Keratinocyte (primary cell): ENCODE data around the gene DNAJC7. TPM values are rescaled to one million over a fixed set of nuclear protein-coding genes. Genes with fewer than 3 reads are reported as not detected.
A peak's percentile ranks its signal among the peaks of the same experiment; 100 is the strongest.
"Not testable (repeated sequence)": the region's sequence is repeated elsewhere in the genome, so short reads cannot be mapped to it uniquely, and the experiment has no call there.

ENCODE experiments used
- DNase-seq: peaks from one replicate; pipeline ENCODE4 v3.0.0-alpha.2; 2011; ENCODE audit warnings: low read depth, missing footprints, low spot score
- FAIRE-seq: peaks from 2 replicates; lab custom pipeline; 2011; peaks lifted over from hg19 to GRCh38; lab: Jason Lieb, UNC
- H2AFZ ChIP-seq: 2 replicates; pipeline ENCODE4 v1.6.0; 2012; ENCODE audit warnings: low read length, control low read depth, inconsistent platforms; ENCODE audit not compliant: control insufficient read depth
- H3K27ac ChIP-seq: 2 replicates; pipeline ENCODE4 v1.5.1; 2011; ENCODE audit warnings: low read length; ENCODE audit not compliant: control insufficient read depth, insufficient read depth
- H3K27me3 ChIP-seq: 3 replicates; pipeline ENCODE4 v1.6.0; 2011; ENCODE audit warnings: low read length; ENCODE audit not compliant: control insufficient read depth, insufficient read depth; ENCODE audit errors: extremely low read depth
- H3K36me3 ChIP-seq, 2 experiments: 2 replicates in 1 of 2; 3 replicates in 1 of 2; pipeline ENCODE4 v1.5.1; 2011; ENCODE audit warnings: low read length in 2 of 2, mild to moderate bottlenecking in 1 of 2; ENCODE audit not compliant: control insufficient read depth in 2 of 2, insufficient read depth in 2 of 2; ENCODE audit errors: extremely low read depth in 1 of 2
- H3K4me1 ChIP-seq: 3 replicates; pipeline ENCODE4 v1.5.1; 2011; ENCODE audit warnings: low read length; ENCODE audit not compliant: control insufficient read depth, insufficient read depth; ENCODE audit errors: extremely low read depth
- H3K4me2 ChIP-seq: 3 replicates; pipeline ENCODE4 v1.6.0; 2011; ENCODE audit warnings: low read depth, low read length; ENCODE audit not compliant: control insufficient read depth, insufficient read depth; ENCODE audit errors: extremely low read depth
- H3K4me3 ChIP-seq, 3 experiments: fragments of 200-600 bp in 1 of 3; sonication (generic) in 1 of 3; 2 replicates in 2 of 3; 3 replicates in 1 of 3; pipeline ENCODE4 v1.5.1; 2011 to 2016; ENCODE audit warnings: low read length in 3 of 3, mild to moderate bottlenecking in 3 of 3, control low read depth in 2 of 3, inconsistent platforms in 1 of 3, low read depth in 1 of 3, mixed read lengths in 1 of 3, mixed run types in 1 of 3, moderate library complexity in 1 of 3; ENCODE audit not compliant: control insufficient read depth in 2 of 3, insufficient read depth in 2 of 3; ENCODE audit errors: extremely low read depth in 1 of 3
- H3K79me2 ChIP-seq: 2 replicates; pipeline ENCODE4 v1.6.0; 2012; ENCODE audit warnings: low read length; ENCODE audit not compliant: control insufficient read depth, insufficient read depth
- H3K9ac ChIP-seq: 3 replicates; pipeline ENCODE4 v1.6.0; 2011; ENCODE audit warnings: low read length; ENCODE audit not compliant: control insufficient read depth, insufficient read depth; ENCODE audit errors: extremely low read depth
- H3K9me1 ChIP-seq: 3 replicates; pipeline ENCODE4 v1.6.0; 2011; ENCODE audit warnings: low read length; ENCODE audit not compliant: control insufficient read depth, insufficient read depth; ENCODE audit errors: extremely low read depth
- H3K9me3 ChIP-seq: 2 replicates; pipeline ENCODE4 v1.5.1; 2012; ENCODE audit warnings: low read depth, low read length; ENCODE audit not compliant: control insufficient read depth
- H4K20me1 ChIP-seq: 3 replicates; pipeline ENCODE4 v1.6.0; 2011; ENCODE audit warnings: low read length; ENCODE audit not compliant: control insufficient read depth, insufficient read depth; ENCODE audit errors: extremely low read depth
- EZH2 ChIP-seq: IDR thresholded peaks from one replicate; pipeline ENCODE4 v1.6.1; 2012; ENCODE audit warnings: inconsistent platforms, mild to moderate bottlenecking, low read length, moderate library complexity
- dilution Hi-C: fragments of 300-500 bp; cut with MboI; formaldehyde crosslinking; loops from one replicate; pipeline ENCODE4 v1.7.0; 2020; ENCODE audit warnings: low sequenced_read_pairs; ENCODE audit not compliant: extremely low pct_ligation_motif_present
- polyA plus RNA-seq, 5 experiments: library from polyadenylated mRNA; depleted of rRNA in 3 of 5; stranded (reverse) in 3 of 5; stranded (forward) in 1 of 5; unstranded in 1 of 5; fragments of >200 nt; gene quantifications; 1 replicate in 1 of 5; 2 replicates in 3 of 5; 3 replicates in 1 of 5; pipeline versions ENCODE4 v1.2.1 to v1.2.3, GENCODE V29; 2011 to 2012; ENCODE audit warnings: missing spikeins in 2 of 5, low read depth in 1 of 5, low replicate concordance in 1 of 5
- TF ChIP-seq, protein P1 (sequence below), 3 experiments: IDR thresholded peaks in 1 of 3; conservative IDR thresholded peaks in 1 of 3; optimal IDR thresholded peaks in 1 of 3; 2 replicates in 2 of 3; 3 replicates in 1 of 3; pipeline versions ENCODE3 to v1.5.1; 2011; ENCODE audit warnings: low read length in 3 of 3, mild to moderate bottlenecking in 3 of 3, moderate library complexity in 2 of 3, control low read depth in 1 of 3, inconsistent platforms in 1 of 3; ENCODE audit not compliant: insufficient read depth in 2 of 3; ENCODE audit errors: extremely low read depth in 1 of 3

DNAJC7 gene
- polyA plus RNA-seq, 1 donor (not counting 4 experiments of a cell fraction or from before 2014, with no cell fraction given), result 82.5 TPM

DNA sequence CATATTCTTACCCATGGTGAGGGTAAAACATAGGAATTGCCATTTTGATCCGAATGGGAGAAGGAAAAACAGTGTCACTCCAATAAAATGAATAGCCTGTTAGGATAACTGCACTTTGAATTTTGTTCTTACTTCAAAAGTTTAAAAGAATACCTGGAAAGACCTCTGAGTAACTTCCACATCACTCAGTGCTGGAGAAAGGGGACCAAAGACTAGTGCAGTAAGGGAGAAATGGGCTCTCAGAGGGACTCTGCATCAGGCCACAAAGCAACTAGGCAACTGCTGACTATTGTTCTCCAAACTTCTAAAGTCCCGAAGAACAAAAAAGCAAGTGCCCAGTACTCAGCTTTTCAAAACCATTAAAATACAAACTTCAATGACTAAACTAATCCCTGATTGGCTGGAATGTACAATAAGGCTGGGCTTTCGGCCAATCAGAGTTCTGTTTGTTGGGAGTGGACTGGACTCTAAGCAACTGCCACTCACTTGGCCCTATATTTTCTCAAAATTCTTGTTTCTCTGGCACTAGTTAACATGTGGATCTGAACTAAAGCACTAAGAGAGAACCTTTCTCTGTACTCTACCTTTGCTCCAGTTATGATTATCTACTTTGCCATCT lies 6.2 kb downstream of the DNAJC7 start:
- TF ChIP-seq, protein P1, sequence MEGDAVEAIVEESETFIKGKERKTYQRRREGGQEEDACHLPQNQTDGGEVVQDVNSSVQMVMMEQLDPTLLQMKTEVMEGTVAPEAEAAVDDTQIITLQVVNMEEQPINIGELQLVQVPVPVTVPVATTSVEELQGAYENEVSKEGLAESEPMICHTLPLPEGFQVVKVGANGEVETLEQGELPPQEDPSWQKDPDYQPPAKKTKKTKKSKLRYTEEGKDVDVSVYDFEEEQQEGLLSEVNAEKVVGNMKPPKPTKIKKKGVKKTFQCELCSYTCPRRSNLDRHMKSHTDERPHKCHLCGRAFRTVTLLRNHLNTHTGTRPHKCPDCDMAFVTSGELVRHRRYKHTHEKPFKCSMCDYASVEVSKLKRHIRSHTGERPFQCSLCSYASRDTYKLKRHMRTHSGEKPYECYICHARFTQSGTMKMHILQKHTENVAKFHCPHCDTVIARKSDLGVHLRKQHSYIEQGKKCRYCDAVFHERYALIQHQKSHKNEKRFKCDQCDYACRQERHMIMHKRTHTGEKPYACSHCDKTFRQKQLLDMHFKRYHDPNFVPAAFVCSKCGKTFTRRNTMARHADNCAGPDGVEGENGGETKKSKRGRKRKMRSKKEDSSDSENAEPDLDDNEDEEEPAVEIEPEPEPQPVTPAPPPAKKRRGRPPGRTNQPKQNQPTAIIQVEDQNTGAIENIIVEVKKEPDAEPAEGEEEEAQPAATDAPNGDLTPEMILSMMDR (optimal IDR thresholded peaks at IDR 0.05 in 1 of 3, IDR thresholded peaks at IDR 0.05 in 1 of 3, conservative IDR thresholded peaks at IDR 0.05 in 1 of 3; ENCODE audit: extremely low read depth in 1 of 3, insufficient read depth in 2 of 3, low read length in 3 of 3), result no peak
- no peak for TF ChIP-seq EZH2
- H3K79me2 ChIP-seq, result peaks cover 92% of the 10 kb centered on the region
- no peaks in the 10 kb centered on the region for H4K20me1 ChIP-seq
- dilution Hi-C loops, result no loop called here
- H3K4me2 ChIP-seq, result peak overlapping the region; percentile 49
- peaks cover 2 to 14% of the 10 kb centered on the region in 2 experiments for H3K36me3 ChIP-seq
- H3K27me3 ChIP-seq, result no peaks in the 10 kb centered on the region
- peaks cover 40% of the 10 kb centered on the region for H3K4me1 ChIP-seq
- H3K9me3 ChIP-seq, result no peaks in the 10 kb centered on the region
- H3K4me3 ChIP-seq, result no peak overlapping the region
- no peak overlapping the region for H3K9ac ChIP-seq
- no peaks in the 10 kb centered on the region for H3K9me1 ChIP-seq
- H2AFZ ChIP-seq, result no peak overlapping the region
- FAIRE-seq (no peak), DNase-seq (no peak)
- peak overlapping the region; percentile 58 for H3K27ac ChIP-seq

DNA sequence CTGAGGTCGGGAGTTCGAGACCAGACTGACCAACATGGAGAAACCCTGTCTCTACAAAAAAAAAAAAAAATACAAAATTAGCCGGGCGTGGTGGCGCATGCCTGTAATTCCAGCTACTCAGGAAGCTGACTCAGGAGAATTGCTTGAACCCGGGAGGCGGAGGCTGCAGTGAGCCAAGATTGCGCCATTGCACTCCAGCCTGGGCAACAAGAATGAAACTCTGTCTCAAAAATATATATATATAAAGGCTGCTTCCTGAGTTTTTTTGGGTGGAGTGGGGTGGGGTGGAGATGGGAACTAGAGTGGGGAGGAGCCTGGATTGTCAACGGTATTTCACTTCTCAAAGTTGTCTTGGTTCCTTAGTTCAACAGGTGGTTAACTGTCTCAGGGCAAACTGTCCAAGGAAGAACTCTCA lies 7.0 kb downstream of the DNAJC7 start:
- peaks cover 2 to 14% of the 10 kb centered on the region in 2 experiments for H3K36me3 ChIP-seq
- DNase-seq, H2AFZ ChIP-seq, H3K27me3 ChIP-seq, H4K20me1 ChIP-seq, H3K9me3 ChIP-seq, dilution Hi-C loops, FAIRE-seq, H3K9me1 ChIP-seq: not testable (repeated sequence)
- H3K27ac ChIP-seq, result peak overlapping the region; percentile 58
- peak overlapping the region; percentile 49 for H3K4me2 ChIP-seq
- H3K4me1 ChIP-seq, result peaks cover 35% of the 10 kb centered on the region
- H3K4me3 ChIP-seq, result peak overlapping the region in 1 of 3 experiments; percentile 12
- peak overlapping the region; percentile 0 for H3K9ac ChIP-seq
- peaks cover 92% of the 10 kb centered on the region for H3K79me2 ChIP-seq

DNA sequence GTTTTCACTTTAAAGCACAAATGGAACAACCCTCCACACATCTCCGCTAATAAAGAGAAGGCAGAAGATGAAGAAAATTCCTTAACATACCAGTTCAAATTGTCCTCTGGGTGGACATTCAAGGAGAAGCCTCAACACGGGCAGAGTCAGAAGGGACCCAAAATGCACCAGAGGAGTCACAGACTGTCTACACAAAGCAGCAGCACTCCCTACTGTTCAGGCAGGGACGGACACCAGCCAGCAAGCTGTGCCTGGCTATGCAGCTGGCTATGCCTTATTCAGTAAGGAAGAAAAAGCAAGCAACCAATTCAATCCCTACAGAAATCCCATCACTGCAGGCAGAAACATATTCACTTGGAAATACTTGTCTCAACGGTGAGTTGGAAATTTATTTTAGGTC lies 8.1 kb downstream of the DNAJC7 start:
- dilution Hi-C loops, result no loop called here

More for the DNA sequence above, 8.1 kb downstream of the DNAJC7 start:
- TF ChIP-seq EZH2, result no peak
- TF ChIP-seq, protein P1 (optimal IDR thresholded peaks at IDR 0.05 in 1 of 3, IDR thresholded peaks at IDR 0.05 in 1 of 3, conservative IDR thresholded peaks at IDR 0.05 in 1 of 3; ENCODE audit: extremely low read depth in 1 of 3, insufficient read depth in 2 of 3, low read length in 3 of 3), result peak in 2 of 3 experiments; percentile 29 to 57
- H3K27me3 ChIP-seq, result no peaks in the 10 kb centered on the region
- no peak overlapping the region for H3K4me3 ChIP-seq
- H4K20me1 ChIP-seq, result peaks cover 5% of the 10 kb centered on the region
- H3K27ac ChIP-seq, result no peak overlapping the region
- DNase-seq, result no peak
- no peaks in the 10 kb centered on the region for H3K9me3 ChIP-seq
- H3K9ac ChIP-seq, result no peak overlapping the region
- no peak overlapping the region for H3K4me2 ChIP-seq
- H3K4me1 ChIP-seq, result peaks cover 35% of the 10 kb centered on the region
- H3K9me1 ChIP-seq, result peaks cover 2% of the 10 kb centered on the region
- no peak for FAIRE-seq
- peaks cover 4 to 16% of the 10 kb centered on the region in 2 experiments for H3K36me3 ChIP-seq
- H3K79me2 ChIP-seq, result peaks cover 92% of the 10 kb centered on the region
- H2AFZ ChIP-seq, result no peak overlapping the region
